GM19397 (cell line): Measurements from ENCODE around the gene PHACTR1.
"Not testable (repeated sequence)": the region's sequence is repeated elsewhere in the genome, so short reads cannot be mapped to it uniquely, and the experiment has no call there.

Source experiments
- ATAC-seq: cut with Tn5 transposase; IDR thresholded peaks from one replicate; pipeline ENCODE4 v1.9.1; 2021; ENCODE audit warnings: mild to moderate bottlenecking, moderate library complexity; ENCODE audit not compliant: unreplicated experiment

Gene PHACTR1

DNA sequence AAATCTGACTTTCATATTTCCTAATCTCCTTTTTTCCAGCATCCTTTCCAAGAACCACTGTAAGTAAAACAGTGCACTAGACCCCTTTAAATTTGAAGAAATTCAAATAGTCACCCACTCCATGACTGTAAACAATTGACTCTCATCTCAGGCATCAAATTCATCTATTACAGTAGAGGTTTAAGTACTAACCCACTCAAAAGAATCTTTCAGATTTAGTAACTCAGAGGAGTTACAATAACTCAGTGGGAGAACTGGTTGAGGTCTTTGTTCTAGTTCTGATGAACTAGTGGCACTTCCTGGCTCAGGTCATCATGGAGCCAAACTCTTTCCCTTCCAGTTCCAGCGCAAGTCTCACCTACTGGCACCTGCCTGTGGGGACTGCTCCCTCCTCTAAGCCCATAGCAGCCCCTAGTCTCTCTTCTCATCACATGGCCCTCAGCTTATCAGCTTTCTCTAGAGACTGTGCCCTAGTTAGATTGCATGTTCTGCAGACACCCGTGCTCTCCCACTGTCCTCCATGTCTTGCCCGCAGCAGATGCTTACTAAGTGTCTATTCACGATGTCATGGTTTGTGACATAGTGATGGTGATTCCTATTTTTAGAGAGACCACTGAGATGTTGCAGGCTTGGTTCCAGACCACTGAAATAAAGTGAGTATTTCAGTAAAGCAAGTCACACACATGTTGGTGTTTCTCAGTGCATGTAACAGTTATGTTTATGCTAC lies 415.5 kb downstream of the PHACTR1 start:
- ATAC-seq = no peak

DNA sequence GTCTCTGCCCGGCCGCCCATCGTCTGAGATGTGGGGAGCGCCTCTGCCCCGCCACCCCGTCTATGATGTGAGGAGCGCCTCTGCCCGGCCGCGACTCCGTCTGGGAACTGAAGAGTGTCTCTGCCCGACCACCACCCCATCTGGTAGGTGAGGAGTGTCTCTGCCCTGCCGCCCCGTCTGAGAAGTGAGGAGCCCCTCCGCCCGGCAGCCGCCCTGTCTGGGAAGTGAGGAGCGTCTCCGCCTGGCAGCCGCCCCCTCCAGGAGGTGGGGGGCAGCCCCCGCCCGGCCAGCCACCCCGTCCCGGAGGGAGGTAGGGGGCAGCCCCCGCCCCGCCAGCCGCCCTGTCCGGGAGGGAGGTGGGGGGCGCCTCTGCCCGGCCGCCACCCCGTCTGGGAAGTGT lies 417.3 kb downstream of the PHACTR1 start:
- not testable (repeated sequence) for ATAC-seq

DNA sequence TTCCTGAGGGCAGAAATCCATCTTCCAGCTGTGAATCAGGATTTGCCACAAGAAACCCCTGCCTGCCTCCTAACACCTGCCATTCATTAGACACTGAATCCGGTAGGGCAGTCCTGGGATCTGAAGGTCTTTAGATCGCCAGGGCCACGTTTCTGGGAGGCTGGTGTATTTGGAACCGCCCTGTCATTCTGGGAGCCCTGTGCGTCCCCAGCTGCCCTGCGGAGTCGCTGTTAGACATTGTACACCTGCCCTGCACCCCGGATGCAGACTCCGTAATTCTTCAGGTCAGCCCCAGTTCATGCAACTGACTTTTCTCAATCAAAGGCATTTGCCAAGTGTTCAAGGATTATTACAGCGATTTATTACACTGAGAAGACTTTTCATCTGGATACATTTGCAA lies 418.6 kb downstream of the PHACTR1 start:
- no peak for ATAC-seq

DNA sequence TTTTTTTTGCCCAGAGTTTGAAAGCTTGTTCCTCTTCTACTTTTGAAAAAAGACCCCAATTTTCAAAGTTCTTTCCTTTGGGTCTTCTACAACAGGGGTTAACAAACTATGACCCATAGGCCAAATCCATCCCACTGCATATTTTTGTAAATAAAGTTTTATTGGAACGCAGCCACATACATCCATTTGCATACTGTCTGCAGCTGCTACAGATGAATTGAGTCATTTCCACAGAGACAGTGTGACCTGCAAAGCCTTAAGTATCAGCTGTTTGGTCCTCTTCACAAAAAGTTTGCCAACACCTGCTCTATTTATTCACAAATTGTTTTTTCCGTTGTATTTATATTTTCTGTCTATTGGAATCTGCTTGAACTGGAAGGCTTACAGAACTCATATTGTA lies 422.6 kb downstream of the PHACTR1 start:
- ATAC-seq = no peak

DNA sequence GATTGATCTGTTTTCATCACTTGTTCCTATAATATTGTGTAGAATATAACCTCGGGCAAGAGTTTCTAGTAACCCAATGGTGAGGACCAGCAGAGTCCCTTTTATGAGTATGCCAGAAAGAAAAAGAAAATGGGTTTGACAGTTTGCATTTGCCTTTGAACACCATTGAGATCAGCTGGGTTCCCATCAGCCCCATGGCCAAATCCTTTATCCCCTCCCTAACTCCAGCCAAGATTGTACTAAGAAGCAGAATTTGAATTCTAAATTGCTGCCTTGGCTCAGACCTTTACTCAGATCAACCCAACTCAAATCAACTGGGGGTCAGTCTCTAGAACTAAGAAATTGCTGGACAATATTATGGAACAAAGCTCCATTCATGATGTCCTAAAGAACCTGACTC lies 424.4 kb downstream of the PHACTR1 start:
- ATAC-seq = no peak

DNA sequence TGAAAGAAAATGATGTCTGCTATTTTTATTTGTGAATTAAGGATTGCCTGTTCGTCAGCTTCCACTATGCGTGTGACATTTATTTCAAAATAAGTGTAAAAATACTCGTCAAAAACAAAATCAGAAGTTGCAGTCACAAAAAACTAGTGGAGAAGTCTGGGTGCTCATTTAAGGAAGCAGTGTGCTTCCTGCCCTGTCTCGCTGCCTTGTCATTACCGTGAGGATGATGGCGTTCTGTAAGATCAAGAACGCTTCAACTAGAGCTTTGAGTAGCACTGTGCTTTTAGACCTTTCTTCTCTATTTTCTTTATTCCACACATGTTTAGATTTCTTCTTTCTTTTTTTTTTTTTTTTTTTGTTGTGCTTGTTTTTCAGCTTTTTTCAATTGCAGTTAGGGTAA lies 424.8 kb downstream of the PHACTR1 start:
- ATAC-seq = no peak

DNA sequence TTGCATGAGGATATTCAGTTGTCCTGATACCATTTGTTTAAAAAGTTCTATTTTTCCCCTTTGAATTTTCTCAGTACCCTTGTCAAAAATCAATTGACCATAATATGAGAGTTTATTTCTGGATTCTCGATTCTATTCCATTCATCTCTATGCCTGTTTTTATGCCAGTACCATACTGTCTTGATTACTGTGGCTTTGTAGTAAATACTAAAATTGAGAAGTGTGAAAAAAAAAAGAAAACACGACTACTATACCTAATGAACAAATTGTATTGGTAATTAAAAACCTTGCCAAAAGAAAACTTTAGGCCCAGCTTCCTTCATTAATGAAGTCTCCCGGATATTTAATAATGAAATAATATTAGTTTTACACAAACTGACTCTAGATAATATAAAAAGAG lies 426.0 kb downstream of the PHACTR1 start:
- no peak for ATAC-seq

DNA sequence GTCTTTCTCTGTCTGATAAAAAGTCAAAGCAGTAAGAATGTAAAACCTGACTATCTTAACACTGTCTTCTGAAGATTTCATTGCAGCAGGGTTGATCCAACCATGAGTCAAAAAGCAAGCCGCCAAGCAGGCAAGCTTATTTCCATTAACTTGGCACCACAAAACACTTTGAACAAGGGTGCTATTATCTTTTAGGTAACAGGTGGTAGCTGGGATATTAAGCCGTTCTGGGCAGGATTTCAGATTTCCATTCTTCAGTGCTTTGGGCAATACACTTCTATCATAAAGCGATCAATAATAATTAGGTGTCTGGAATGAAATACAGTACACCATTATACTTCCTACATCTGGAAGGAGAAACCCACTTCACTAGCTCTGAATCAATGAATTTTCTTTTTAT lies 429.9 kb downstream of the PHACTR1 start:
- no peak for ATAC-seq

DNA sequence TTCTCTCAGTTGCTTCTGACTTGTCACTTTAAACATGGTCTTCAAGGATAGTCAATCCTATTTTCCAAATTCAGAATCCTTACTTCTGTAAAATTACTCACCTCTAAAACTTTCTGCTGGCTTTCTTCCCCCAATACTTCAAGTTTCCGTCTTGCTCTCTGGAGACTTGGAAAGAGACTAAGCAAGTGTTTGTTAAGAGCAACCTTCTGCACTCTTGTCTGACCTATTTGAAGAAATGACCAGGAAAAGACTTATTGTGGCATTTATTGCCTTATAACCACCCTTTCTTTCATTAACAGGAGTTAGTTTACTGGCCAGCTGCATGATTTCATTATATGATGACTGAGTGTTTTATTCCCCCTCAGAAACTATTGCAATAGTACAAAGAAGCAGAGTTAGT lies 430.8 kb downstream of the PHACTR1 start:
- ATAC-seq = no peak

DNA sequence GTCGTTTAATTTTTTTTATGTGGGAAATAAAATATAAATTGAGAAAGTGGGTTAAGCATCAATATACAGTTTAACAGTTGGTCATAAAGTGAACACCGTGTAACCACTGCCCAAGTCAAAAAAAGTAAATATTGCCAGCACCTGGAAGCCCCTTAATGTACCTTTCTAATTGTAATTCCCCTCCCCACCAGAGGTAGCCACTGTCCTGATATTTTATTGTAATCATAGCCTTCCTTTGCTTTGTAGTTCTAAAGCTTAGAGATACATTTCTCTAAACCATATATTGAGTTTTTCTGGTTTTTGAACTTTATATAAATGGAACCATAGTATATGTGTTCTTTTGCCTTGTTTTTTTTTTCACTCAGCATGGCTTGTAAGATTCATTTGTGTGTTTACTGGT lies 431.2 kb downstream of the PHACTR1 start:
- no peak for ATAC-seq

DNA sequence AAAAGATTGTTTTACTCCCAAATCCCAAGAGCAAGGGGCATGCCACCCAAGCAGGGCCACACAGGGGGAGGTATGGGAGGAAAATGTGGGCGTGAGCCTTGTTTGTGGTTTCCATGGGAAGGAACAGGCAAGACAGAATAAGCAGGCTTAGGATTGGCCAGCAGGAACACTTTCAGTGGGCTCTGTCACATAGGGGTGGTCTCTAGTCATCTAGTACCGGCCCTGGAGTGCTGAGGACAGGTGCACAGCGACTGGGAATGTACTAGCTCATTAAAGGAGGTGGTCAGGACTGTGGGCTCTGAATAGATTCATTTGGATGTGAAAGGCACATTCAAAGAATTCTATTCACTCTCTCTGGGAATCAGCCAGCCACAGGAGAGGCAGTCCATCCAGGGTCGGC lies 436.2 kb downstream of the PHACTR1 start:
- ATAC-seq = no peak

DNA sequence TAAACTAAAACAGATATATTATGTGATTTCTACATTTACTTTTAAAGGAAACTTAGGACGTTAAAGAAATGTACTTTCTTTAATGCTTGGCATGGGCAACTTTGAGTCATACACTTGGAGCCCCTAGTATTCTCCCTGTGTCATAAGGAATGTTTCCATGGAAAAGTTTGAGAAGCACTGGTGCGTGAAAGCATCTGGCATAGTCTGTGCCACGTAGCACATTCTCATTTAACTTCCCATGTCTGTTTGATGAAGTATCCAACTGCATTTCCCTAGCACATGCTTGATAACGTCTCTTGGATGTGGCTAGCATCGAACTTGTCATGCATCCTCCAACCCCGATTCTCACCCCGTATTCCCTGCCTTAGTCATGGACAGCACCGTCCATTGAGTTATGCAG lies 439.8 kb downstream of the PHACTR1 start:
- ATAC-seq = no peak

DNA sequence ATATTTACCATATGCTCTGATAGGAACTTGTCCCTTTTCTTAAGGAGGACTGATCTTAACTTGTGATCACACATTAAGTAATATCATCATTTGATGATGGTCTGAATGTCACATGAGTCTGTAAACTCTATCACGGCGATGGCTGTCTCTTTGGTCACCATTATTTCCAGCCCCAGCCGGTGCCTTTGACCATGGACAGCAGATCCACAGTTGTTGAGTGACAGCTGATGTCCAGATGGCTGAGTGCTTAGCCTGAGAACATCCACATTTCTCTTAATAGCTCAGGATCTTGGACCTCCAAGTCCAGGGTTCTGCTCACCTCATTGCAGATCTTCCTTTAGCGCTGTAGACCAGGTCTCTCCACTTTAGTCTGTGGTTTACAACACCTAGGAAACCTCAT lies 440.7 kb downstream of the PHACTR1 start:
- no peak for ATAC-seq

DNA sequence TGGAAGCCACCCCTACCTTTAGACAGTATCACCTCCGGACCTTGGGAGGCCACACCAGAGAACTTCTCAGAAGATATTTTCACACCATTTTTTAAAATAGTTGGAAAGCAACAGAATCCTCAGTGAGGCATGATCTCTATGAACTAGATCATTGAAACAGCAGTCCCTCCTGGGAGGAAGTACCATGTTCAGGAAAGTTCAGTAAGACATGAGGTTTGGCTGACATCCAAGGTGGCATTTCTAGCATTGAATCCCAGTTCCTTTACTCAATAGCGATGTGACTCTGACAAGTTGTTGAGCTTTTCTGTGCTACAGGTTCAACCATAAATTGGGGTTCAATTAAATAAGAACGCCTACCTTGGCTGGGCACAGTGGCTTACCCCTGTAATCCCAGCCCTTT lies 442.7 kb downstream of the PHACTR1 start:
- no peak for ATAC-seq

DNA sequence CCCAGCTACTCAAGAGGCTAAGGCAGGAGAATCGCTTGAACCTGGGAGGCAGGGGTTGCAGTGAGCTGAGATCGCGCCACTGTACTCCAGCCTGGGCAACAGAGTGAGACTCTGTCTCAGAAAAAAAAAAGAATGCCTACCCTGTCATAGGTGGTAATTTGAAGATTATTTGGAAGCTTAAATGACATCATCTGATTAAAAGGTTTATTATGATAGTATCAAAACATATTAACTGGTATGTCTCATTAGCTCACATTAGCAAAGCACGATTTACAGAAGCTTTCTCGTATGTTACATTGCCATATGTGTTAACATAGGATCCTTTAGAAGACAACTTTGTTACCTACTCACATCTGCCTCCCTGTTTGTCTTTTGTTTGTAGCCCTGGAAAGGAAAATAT lies 443.3 kb downstream of the PHACTR1 start:
- not testable (repeated sequence) for ATAC-seq

DNA sequence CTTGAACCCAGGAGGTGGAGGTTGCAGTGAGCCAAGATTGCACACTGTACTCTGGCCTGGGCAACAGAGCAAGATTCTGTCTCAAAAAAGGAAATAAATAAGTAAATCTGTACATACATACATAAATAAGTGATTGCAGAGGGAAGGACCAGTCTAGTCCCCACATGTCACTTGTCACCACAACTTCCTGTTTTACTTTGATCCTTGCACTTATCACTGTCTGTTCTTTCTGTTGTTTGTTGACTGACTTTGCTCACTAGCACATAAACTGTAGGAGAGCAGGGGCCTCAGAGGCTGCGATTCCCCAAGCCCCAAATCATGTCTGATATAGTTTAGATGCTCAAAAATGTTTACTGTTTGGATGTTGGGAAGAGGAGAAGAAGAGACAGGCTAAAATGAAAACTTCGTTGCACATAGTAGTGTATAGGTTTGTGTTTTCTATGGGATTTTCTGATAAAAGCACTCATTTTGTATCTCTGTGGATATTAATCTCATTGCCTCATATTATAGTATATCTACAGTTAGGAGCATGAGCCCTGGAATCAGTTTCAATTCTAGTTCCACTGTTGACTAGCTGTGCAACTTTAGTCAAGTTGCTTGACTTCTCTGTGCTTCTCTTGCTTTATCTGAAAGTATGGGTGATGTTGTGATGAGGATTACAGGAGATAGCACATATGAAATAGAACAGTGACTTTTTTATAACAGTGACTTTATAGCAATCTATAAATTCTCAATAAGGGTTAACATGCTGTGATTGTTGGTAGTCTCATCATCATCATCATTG lies 446.8 kb downstream of the PHACTR1 start:
- no peak for ATAC-seq

DNA sequence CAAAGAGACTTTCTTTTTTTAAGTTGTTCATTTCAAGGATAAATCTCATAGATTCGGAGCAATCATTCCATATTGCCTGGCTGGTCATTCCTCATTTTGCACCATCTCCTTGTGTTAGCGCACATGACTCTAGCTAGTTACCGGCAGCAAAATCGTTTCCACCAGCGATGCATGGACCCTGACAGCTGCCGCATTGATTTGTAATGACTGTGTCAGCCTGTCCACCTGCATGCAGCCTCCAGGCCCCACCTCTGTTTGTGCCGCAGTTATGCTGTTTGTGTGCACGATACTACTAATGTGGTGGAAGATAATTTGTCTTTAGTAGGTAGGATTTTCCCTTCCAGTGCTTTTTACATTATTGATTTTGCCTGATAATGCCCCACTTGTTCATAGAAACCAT lies 447.7 kb downstream of the PHACTR1 start:
- no peak for ATAC-seq

DNA sequence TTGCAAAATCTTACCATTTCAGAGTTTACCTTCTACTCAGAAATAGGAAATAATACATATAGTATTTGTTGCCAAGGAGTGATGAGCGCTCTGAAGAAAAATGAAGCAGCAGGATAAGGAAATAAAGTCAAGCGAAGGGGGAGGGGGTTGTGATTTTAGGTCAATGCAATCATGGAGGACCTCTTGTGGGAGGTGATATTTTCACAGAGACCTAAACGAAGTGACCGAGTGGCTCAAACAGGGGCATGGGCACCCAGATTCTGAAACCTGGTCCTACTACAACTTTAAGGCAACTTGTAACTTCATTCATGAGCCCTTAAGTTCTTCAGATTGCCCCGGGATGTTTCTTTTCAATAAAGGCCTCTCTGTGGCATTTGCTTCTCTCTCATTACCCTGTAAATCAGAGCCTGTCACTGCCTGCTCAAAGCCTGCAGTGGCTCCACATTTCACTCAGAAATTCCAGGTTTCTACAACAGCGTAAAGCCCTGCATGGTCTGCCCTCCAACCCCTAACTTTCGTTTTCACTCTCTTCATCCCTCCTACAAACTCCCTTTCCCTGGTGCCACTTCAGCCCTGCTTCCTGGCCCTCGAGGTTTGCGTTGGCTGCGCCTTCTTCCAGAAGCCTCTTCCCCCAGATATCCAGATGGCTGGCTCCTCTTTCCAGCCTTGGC lies 449.1 kb downstream of the PHACTR1 start:
- ATAC-seq = no peak

DNA sequence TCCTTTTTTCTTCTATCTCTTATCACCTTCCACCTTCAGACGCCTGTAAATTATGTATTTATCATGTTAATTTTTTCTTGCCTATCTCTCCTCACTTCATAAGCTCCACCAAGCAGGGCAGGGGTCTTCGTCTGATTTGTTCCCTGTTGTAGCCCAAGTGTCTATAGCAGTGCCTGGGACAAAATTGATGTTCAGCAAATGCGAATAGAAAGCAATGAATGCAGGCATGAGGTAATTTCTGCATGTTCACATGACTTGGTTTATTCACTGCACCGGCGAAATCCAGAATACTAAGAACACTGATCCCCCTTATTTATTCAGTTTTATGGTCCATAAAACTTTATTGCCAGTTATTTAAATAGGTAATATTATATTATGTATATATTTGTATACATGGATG lies 449.7 kb downstream of the PHACTR1 start:
- ATAC-seq = no peak

DNA sequence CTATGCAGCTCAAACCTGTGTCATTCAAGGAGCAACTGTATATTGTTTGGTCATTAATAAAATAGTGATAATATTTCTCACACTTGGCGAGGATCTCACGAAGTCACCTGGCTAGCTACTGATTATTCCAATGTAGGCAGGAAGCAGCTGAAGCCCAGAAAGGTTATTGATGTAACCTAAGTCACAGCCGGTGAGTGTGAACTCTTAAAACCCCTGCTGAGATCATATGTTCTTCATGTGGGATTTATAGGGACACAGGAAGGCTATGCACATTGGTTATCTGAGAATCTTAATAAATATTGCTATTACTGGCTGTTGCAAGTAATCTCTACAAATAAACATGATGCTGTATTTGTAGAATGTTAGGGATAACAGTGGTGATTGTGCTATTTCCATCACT lies 450.3 kb downstream of the PHACTR1 start:
- ATAC-seq = no peak

DNA sequence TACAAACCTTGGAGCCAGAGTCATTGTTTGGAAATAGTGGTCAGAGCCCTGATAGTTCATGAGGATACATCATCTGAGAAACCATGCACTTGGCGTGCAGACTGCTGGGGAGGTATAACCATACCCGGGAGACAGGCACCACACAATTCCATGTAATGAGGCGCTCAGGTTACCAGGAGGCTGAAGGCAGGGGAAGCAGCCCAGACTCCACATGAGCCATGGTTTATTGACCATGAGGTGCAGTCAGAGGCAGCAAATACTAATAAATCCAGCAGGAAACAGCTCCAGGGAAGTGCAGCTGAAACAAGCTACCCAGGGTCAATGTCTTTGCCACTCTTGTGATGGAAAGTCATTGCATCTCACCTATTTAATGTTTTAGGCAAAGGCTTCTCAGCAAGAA lies 455.7 kb downstream of the PHACTR1 start:
- no peak for ATAC-seq

DNA sequence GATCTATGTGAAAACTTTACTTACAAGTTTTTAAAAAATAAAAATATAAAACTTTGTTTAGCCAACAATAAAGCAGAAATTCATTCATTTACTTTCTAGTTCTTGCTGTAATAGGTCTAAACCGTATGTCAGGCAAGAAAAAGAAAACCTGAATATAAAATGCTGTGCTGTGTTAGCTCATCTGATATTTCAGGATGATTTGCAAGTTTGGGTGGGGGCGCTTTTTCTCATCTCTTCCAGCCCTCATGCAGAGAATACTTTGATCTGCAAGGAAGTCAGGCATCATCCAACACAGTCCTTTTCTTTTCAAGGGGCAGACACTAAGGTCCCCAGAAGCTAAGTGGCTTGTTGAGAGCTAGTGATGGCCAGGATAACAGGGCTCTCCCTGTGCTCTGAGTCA lies 458.5 kb downstream of the PHACTR1 start:
- no peak for ATAC-seq
